Gastrocnemius medialis (tissue), 4 donors: ENCODE measurements around the gene IFI16. TPM values are rescaled to one million over a fixed set of nuclear protein-coding genes. Genes with fewer than 3 reads are reported as not detected.
"Not testable (repeated sequence)": the region's sequence is repeated elsewhere in the genome, so short reads cannot be mapped to it uniquely, and the experiment has no call there.

Source experiments
- ATAC-seq, 2 donors: fragments of 150-250 bp; one replicate each; pipeline ENCODE4 v1.9.1; 2016
- DNase-seq, 2 donors: peaks; one replicate each; pipeline ENCODE4 v3.0.0-alpha.2; 2019
- H3K27ac ChIP-seq, 4 donors: fragments of 200-600 bp; sonication (generic); 1 replicate in 1 of 4; 2 replicates in 3 of 4; pipeline ENCODE4 v1.5.1; 2016 to 2018; ENCODE audit warnings: mild to moderate bottlenecking in 2 of 4, moderate library complexity in 1 of 4
- H3K27me3 ChIP-seq, 3 donors: fragments of 200-600 bp; sonication (generic) in 2 of 3; 1 replicate in 1 of 3; 2 replicates in 2 of 3; pipeline versions ENCODE4 v1.5.1 to v1.6.0; 2016 to 2019; ENCODE audit warnings: mild to moderate bottlenecking in 1 of 3, moderate library complexity in 1 of 3
- H3K36me3 ChIP-seq, 2 donors: fragments of 200-600 bp; sonication (generic) in 1 of 2; one replicate each; pipeline ENCODE4 v1.5.1; 2017 to 2018
- H3K4me1 ChIP-seq, 2 donors: fragments of 200-600 bp; sonication (generic) in 1 of 2; one replicate each; pipeline ENCODE4 v1.5.1; 2016 to 2017; ENCODE audit warnings: mild to moderate bottlenecking in 2 of 2
- H3K4me3 ChIP-seq, 4 donors: fragments of 200-600 bp; sonication (generic) in 3 of 4; 1 replicate in 1 of 4; 2 replicates in 3 of 4; pipeline ENCODE4 v1.5.1; 2016 to 2019; ENCODE audit warnings: mild to moderate bottlenecking in 2 of 4
- H3K9me3 ChIP-seq, 3 donors: fragments of 200-600 bp; sonication (generic) in 2 of 3; 1 replicate in 1 of 3; 2 replicates in 2 of 3; pipeline ENCODE4 v1.5.1; 2016 to 2019
- POLR2A ChIP-seq, 2 donors: fragments of 450-650 bp; IDR thresholded peaks; one replicate each; pipeline ENCODE4 v1.6.1; 2017; ENCODE audit warnings: antibody characterized with exemption in 2 of 2, mild to moderate bottlenecking in 2 of 2, moderate library complexity in 2 of 2
- in situ Hi-C, 4 donors: fragments of 200-750 bp; cut with MboI; loops; one replicate each; pipeline versions ENCODE4 v1.15.0 to v1.8.0; 2017; ENCODE audit warnings: low sequenced_read_pairs in 4 of 4
- intact Hi-C: fragments of 100-400 bp; cut with DNase I; formaldehyde crosslinking; loops from one replicate; pipeline ENCODE4 v1.15.1; 2023; ENCODE audit warnings: low total_unique reads
- total RNA-seq, 4 donors: library from RNA; depleted of rRNA; stranded (reverse); fragments of >200 nt; gene quantifications; one replicate each; pipeline versions ENCODE4 v1.1.0 to v1.2.3, GENCODE V29; 2016
- TF ChIP-seq, protein P1 (sequence below), 5 experiments: fragments of 450-650 bp in 3 of 5; fragments of 200-600 bp in 2 of 5; sonication (generic) in 2 of 5; IDR thresholded peaks in 4 of 5; conservative IDR thresholded peaks in 1 of 5; 1 replicate in 4 of 5; 2 replicates in 1 of 5; pipeline ENCODE4 v1.5.1; 2016 to 2019; ENCODE audit warnings: antibody characterized with exemption in 5 of 5, mild to moderate bottlenecking in 3 of 5, moderate library complexity in 3 of 5

Gene IFI16
- total RNA-seq, 4 donors from 2014 or later = 13.5 to 18.5 (median 14.2) TPM

DNA sequence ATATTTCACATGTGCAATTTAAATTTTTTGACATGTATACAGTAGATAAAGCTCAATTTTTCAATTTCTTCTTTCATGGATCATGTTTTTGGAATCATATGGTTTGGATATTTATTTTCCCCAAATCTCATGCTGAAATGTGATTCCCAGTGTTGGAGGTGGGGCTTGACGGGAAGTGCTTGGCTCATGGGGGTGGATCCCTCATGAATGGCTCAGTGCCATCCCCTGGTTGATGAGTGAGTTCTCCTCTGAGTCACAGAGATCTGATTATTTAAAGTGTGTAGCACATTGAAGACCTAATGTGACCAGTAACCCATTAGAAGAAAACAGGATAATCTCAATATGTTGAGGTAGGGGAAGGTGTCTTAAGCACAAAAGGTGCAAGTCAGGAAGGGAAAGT lies 9.1 kb upstream of the IFI16 start:
- intact Hi-C loops (no loop called here), in situ Hi-C loops (no loop called here)

DNA sequence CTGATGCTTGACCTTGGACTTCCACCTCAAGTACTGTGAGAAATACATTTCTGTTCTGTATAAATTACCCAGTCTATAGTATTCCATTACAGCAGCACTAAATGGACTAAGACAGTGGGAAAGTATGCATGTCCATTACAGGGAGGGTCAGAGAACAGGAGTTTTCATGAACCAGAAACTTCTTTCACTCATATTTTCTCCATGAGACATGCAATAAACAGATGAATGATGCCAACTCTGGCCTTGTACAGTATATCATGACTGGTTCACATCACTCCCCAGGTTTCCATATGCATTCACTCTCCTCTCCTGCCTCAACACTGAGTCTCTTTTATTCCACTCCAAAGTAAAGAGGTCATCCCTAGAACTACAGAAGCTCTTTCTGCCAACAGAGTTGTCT lies 4.5 kb upstream of the IFI16 start:
- Histone ChIP-seq H3K4me3 (no peak overlapping the region), H3K36me3 (no peaks in the 10 kb centered on the region), H3K27me3 (no peaks in the 10 kb centered on the region), H3K27ac (peak overlapping the region in 3 of 4 donors; percentile 42 to 60 (median 59)), H3K9me3 (no peaks in the 10 kb centered on the region), H3K4me1 (peaks cover 0 to 12% of the 10 kb centered on the region in 2 donors)
- DNase-seq = no peak
- in situ Hi-C loops = no loop called here
- TF ChIP-seq POLR2A (IDR thresholded peaks at IDR 0.05) = no peak
- TF ChIP-seq, protein P1, sequence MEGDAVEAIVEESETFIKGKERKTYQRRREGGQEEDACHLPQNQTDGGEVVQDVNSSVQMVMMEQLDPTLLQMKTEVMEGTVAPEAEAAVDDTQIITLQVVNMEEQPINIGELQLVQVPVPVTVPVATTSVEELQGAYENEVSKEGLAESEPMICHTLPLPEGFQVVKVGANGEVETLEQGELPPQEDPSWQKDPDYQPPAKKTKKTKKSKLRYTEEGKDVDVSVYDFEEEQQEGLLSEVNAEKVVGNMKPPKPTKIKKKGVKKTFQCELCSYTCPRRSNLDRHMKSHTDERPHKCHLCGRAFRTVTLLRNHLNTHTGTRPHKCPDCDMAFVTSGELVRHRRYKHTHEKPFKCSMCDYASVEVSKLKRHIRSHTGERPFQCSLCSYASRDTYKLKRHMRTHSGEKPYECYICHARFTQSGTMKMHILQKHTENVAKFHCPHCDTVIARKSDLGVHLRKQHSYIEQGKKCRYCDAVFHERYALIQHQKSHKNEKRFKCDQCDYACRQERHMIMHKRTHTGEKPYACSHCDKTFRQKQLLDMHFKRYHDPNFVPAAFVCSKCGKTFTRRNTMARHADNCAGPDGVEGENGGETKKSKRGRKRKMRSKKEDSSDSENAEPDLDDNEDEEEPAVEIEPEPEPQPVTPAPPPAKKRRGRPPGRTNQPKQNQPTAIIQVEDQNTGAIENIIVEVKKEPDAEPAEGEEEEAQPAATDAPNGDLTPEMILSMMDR (IDR thresholded peaks at IDR 0.05 in 4 of 5, conservative IDR thresholded peaks at IDR 0.05 in 1 of 5) = no peak
- intact Hi-C loops = no loop called here
- no peak for ATAC-seq

More for the DNA sequence above, 9.1 kb upstream of the IFI16 start:
- Histone ChIP-seq H3K4me3 (peak overlapping the region; percentile 50 to 64 (median 56)), H3K27me3 (no peaks in the 10 kb centered on the region), H3K36me3 (no peaks in the 10 kb centered on the region), H3K9me3 (no peaks in the 10 kb centered on the region), H3K27ac (peak overlapping the region; percentile 72 to 86 (median 76)), H3K4me1 (peaks cover 0 to 6% of the 10 kb centered on the region in 2 donors)
- DNase-seq = peak; percentile 67 to 72
- ATAC-seq = peak; percentile 68 to 71
- TF ChIP-seq POLR2A (IDR thresholded peaks at IDR 0.05) = no peak
- TF ChIP-seq, protein P1 (IDR thresholded peaks at IDR 0.05 in 4 of 5, conservative IDR thresholded peaks at IDR 0.05 in 1 of 5) = no peak

DNA sequence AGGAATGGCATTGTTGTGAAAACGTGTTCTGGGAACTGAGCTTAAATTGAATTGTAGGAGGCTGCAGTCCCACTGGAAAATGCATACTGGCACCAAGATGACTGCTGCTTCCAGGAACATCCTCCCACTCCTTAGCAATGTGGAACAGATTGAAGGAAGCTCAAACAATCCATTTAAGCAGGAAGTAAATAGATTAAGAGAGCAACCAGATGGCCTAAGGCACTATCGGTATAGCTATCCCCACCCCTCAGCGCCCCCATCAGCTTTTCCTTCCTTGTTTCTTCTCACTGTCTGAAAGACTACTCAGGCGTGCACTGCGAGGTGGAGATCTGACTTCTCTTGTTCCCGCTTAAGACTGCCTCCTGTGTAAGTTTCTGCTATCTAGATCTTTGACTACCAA lies 4.0 kb upstream of the IFI16 start:
- Histone ChIP-seq H3K27me3 (no peaks in the 10 kb centered on the region), H3K9me3 (no peaks in the 10 kb centered on the region), H3K27ac (peak overlapping the region; percentile 42 to 60 (median 52)), H3K36me3 (no peaks in the 10 kb centered on the region), H3K4me3 (no peak overlapping the region), H3K4me1 (peaks cover 0 to 12% of the 10 kb centered on the region in 2 donors)
- ATAC-seq (no peak), DNase-seq (no peak)
- in situ Hi-C loops = no loop called here
- TF ChIP-seq POLR2A (IDR thresholded peaks at IDR 0.05) = no peak
- TF ChIP-seq, protein P1 (IDR thresholded peaks at IDR 0.05 in 4 of 5, conservative IDR thresholded peaks at IDR 0.05 in 1 of 5) = no peak
- intact Hi-C loops = no loop called here

DNA sequence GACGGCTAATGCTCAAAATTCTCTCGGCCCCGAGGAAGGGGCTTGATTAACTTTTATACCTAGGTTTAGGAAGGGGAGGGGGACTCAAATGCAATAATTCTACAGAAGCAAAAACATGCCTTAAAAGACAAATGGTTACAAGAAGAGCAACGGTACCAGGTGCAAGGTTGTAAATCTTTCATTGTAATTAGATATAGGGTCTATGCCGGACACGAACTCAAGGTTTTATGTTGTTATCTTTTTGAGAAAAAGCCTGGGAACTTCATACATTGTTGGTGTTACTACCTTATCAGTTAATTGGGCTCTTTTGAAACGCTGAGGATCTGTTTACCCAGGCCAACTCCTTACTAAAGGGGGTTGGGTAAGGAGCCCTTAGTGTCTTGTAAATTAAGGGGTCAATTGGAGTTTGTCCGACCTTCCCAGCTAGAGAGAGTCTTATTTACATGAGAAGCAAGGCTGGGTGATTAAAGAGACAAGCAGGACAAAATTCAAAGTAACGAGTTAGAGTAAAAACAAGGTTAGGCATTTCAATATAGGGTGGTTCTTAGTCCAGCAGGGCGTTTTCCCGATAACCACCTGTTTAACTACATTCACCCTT lies 3.4 kb upstream of the IFI16 start:
- H3K4me1 ChIP-seq, H3K9me3 ChIP-seq, DNase-seq, in situ Hi-C loops, intact Hi-C loops, H3K4me3 ChIP-seq, H3K27me3 ChIP-seq, ATAC-seq, H3K36me3 ChIP-seq: not testable (repeated sequence)
- peak overlapping the region in 3 of 4 donors; percentile 42 to 60 (median 59) for H3K27ac ChIP-seq

DNA sequence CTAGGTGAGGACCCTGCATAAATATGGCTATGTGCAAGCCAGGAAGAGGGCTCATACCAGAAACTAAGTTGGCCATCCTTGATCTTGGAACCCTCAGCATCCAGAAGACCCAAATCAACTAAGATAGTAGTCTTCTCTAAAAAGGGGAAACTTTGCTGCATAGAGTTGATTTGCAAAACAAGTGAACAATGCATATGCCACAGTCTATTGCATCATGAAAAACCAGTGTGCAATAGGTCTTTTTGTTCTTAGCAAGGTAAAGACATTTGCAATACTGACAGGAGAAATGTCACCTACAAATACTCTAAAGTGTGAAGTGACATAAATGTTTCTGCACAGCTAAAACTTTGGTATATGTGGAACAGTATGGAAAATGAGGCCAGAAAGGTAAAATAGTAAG lies 2.0 kb upstream of the IFI16 start:
- Histone ChIP-seq H3K9me3 (no peaks in the 10 kb centered on the region), H3K27me3 (no peaks in the 10 kb centered on the region), H3K4me3 (no peak overlapping the region), H3K36me3 (no peaks in the 10 kb centered on the region), H3K4me1 (peaks cover 0 to 6% of the 10 kb centered on the region in 2 donors), H3K27ac (no peak overlapping the region)
- intact Hi-C loops (no loop called here), in situ Hi-C loops (no loop called here)
- TF ChIP-seq, protein P1 (IDR thresholded peaks at IDR 0.05 in 4 of 5, conservative IDR thresholded peaks at IDR 0.05 in 1 of 5) = no peak
- TF ChIP-seq POLR2A (IDR thresholded peaks at IDR 0.05) = no peak
- no peak for ATAC-seq
- no peak for DNase-seq
